ENCODE data around the gene KMT2E. TPM values are rescaled to one million over a fixed set of nuclear protein-coding genes. Genes with fewer than 3 reads are reported as not detected.

KMT2E gene
- total RNA-seq, 1 donor from 2014 or later = 97.0 TPM

DNA sequence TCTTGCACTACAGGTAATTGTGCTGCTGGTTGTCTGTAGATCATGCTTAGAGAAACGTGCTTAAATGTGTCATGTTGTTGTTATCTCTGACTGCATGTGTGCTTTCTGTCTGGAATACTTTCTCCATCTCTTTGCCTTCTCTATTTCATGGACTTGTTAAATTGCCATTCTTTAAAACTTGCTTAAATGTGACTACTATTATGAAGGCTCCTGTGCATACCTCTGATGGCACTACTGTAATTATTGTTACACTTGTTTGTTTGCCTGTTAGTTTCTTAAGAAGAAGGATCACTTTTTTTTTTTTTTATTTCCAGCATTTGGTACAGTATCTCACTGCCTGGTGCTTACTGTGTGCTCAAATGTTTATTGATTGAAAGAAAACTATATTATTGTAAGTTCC is 41.6 kb downstream of the KMT2E start:
- Histone ChIP-seq H3K36me3 (peaks cover 18% of the 10 kb centered on the region), H3K4me3 (no peak overlapping the region), H3K27me3 (no peaks in the 10 kb centered on the region), H3K27ac (no peak overlapping the region), H3K9me3 (no peaks in the 10 kb centered on the region), H3K4me1 (peaks cover 28% of the 10 kb centered on the region)
- ATAC-seq (no peak), DNase-seq (no peak)
- intact Hi-C loops (cut with DNase I) = no loop called here
- TF ChIP-seq, protein P1, sequence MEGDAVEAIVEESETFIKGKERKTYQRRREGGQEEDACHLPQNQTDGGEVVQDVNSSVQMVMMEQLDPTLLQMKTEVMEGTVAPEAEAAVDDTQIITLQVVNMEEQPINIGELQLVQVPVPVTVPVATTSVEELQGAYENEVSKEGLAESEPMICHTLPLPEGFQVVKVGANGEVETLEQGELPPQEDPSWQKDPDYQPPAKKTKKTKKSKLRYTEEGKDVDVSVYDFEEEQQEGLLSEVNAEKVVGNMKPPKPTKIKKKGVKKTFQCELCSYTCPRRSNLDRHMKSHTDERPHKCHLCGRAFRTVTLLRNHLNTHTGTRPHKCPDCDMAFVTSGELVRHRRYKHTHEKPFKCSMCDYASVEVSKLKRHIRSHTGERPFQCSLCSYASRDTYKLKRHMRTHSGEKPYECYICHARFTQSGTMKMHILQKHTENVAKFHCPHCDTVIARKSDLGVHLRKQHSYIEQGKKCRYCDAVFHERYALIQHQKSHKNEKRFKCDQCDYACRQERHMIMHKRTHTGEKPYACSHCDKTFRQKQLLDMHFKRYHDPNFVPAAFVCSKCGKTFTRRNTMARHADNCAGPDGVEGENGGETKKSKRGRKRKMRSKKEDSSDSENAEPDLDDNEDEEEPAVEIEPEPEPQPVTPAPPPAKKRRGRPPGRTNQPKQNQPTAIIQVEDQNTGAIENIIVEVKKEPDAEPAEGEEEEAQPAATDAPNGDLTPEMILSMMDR (IDR thresholded peaks at IDR 0.05) = no peak

DNA sequence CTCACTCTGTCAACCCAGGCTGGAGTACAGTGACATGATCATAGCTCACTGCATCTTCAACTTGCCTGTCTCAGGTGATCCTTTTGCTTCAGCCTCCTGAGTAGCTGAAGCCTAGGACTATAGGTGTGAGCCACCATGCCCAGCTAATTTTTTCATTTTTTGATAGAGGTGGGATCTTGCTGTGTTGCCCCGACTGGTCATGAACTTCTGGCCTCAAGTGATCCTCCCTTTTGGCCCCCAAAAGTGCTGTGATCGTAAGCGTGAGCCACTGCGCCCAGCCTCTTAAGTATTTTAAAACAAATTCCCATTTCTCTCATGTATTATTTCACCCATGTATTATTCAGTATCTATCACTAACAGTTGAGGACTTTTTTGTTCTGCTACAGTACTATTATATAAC is 43.5 kb downstream of the KMT2E start:
- intact Hi-C loops (cut with DNase I) = no loop called here
- no peak for ATAC-seq
- peaks cover 16% of the 10 kb centered on the region for H3K36me3 ChIP-seq
- no peaks in the 10 kb centered on the region for H3K9me3 ChIP-seq
- H3K27ac ChIP-seq = no peak overlapping the region
- no peaks in the 10 kb centered on the region for H3K27me3 ChIP-seq
- TF ChIP-seq, protein P1 (IDR thresholded peaks at IDR 0.05) = no peak
- H3K4me1 ChIP-seq = peaks cover 36% of the 10 kb centered on the region
- DNase-seq = no peak
- no peak overlapping the region for H3K4me3 ChIP-seq

DNA sequence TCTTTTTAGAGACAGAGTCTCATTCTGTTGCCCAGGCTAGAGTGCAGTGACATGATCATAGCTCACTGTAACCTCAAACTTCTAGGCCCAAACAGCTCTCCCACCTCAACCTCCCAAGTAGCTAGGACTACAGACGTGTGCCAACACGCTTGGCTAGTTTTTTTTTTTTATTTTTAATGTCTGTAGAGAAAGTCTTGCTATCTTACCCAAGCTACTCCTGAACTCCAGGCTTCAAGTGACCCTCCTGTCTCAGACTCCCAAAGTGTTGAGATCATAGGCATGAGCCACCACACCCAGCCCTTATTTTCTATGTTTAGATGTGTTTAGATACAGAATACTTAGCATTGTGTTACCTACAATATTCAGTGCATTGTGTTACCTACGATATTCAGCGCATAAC is 46.4 kb downstream of the KMT2E start:
- intact Hi-C loops (cut with DNase I) = no loop called here
- no peak for ATAC-seq
- TF ChIP-seq, protein P1 (IDR thresholded peaks at IDR 0.05) = no peak
- Histone ChIP-seq H3K27me3 (no peaks in the 10 kb centered on the region), H3K4me3 (no peak overlapping the region), H3K4me1 (peaks cover 36% of the 10 kb centered on the region), H3K27ac (no peak overlapping the region), H3K36me3 (peaks cover 32% of the 10 kb centered on the region), H3K9me3 (no peaks in the 10 kb centered on the region)
- DNase-seq = no peak

DNA sequence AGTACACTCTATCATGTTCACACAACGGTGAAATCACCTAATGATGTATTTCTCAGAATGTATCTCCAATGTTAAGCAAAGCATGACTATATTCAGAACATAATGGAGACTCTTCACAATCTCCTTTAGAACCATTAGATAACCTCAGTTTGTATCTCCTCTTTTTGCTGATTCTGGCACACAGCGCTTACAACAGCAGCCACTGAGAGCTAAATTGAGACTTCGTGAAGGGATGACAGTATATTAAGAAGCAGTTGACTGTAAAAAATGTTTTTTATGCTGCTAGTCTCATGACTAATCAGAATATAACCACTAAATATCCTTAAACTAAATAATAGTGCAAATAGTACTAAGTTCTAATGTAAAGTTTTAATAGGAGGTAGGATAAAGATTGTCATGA is 46.9 kb downstream of the KMT2E start:
- H3K4me3 ChIP-seq = no peak overlapping the region
- TF ChIP-seq, protein P1 (IDR thresholded peaks at IDR 0.05) = no peak
- ATAC-seq = no peak
- no peaks in the 10 kb centered on the region for H3K27me3 ChIP-seq
- peaks cover 34% of the 10 kb centered on the region for H3K4me1 ChIP-seq
- DNase-seq = no peak
- no peaks in the 10 kb centered on the region for H3K9me3 ChIP-seq
- no peak overlapping the region for H3K27ac ChIP-seq
- peaks cover 36% of the 10 kb centered on the region for H3K36me3 ChIP-seq
- intact Hi-C loops (cut with DNase I) = no loop called here

DNA sequence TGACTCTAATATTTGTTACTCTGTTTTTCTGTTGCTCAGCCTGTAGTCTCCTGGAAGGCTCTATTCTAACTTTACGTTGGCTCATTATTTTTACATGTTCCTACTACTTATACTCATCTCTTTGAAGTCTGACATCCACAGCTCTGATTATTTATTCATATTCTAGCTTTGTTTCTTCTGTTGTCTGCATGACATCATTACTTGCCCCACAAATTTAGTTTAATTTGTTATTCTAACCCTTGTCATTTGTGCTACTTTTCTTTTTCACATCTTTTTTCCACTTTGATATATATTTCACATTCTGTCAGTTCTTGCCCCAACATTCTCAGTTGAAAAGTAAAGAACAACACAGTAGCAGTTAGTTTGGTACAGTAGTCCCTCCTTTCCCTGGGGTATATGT is 51.1 kb downstream of the KMT2E start:
- Histone ChIP-seq H3K4me1 (peaks cover 7% of the 10 kb centered on the region), H3K4me3 (no peak overlapping the region), H3K9me3 (no peaks in the 10 kb centered on the region), H3K36me3 (peaks cover 74% of the 10 kb centered on the region), H3K27me3 (no peaks in the 10 kb centered on the region), H3K27ac (no peak overlapping the region)
- DNase-seq (no peak), ATAC-seq (no peak)
- intact Hi-C loops (cut with DNase I) = no loop called here
- TF ChIP-seq, protein P1 (IDR thresholded peaks at IDR 0.05) = no peak

DNA sequence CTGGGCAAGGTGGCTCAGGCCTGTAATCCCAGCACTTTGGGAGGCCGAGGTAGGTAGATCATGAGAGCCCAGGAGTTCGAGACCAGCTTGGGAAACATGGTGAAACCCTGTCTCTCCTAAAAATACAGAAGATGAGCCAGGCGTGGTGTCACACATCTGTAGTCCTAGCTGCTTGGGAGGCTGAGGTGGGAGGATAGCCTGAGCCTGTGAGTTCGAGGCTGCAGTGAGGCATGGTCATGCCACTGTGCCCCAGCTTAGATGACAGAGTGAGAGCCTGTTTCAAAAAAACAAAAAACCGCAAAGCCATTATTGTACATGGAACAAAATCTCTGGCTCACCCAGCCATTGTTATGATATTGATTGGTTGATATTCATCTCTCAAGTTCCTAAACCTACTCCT is 53.7 kb downstream of the KMT2E start:
- TF ChIP-seq, protein P1 (IDR thresholded peaks at IDR 0.05) = no peak
- intact Hi-C loops (cut with DNase I) = no loop called here

More for the DNA sequence above, 53.7 kb downstream of the KMT2E start:
- Histone ChIP-seq H3K27ac (no peak overlapping the region), H3K36me3 (peaks cover 93% of the 10 kb centered on the region), H3K4me3 (no peak overlapping the region), H3K9me3 (no peaks in the 10 kb centered on the region), H3K4me1 (no peaks in the 10 kb centered on the region), H3K27me3 (no peaks in the 10 kb centered on the region)
- ATAC-seq (no peak), DNase-seq (no peak)

Measured in upper lobe of right lung (tissue), 1 donor.